ENCODE data around the gene AFAP1L2.

GRCh38 chr10:114368057-114368391 is 36.3 kb downstream of the AFAP1L2 start:
- TF ChIP-seq EP300 (conservative IDR thresholded peaks at IDR 0.05; ENCODE audit: poor library complexity, severe bottlenecking) (no peak), CTCF (IDR thresholded peaks at IDR 0.05; ENCODE audit: poor library complexity, severe bottlenecking) (no peak), EZH2 (IDR thresholded peaks at IDR 0.05; ENCODE audit: borderline replicate concordance, insufficient read depth, low read length, poor library complexity, severe bottlenecking) (no peak), POLR2AphosphoS5 (IDR thresholded peaks at IDR 0.05) (no peak), TAF1 (IDR thresholded peaks at IDR 0.05; ENCODE audit: low read depth) (no peak)

Measured in neural cell (in vitro differentiated cells).